H1 (cell line): ENCODE measurements around the gene HMGA1. TPM values are rescaled to one million over a fixed set of nuclear protein-coding genes. Genes with fewer than 3 reads are reported as not detected.

ENCODE experiments used
- ATF3 ChIP-seq: IDR thresholded peaks from 2 replicates; pipeline ENCODE4 v1.6.1; 2011; ENCODE audit warnings: low read depth, mild to moderate bottlenecking, low read length; ENCODE audit not compliant: insufficient read depth
- CBX8 ChIP-seq: fragments of 300-800, 300-1000 bp; sonication (generic); IDR thresholded peaks from 2 replicates; pipeline ENCODE4 v1.7.1; 2016; ENCODE audit warnings: low read depth, low read length, borderline replicate concordance
- CREB1 ChIP-seq: IDR thresholded peaks from 2 replicates; pipeline ENCODE4 v1.6.1; 2012; ENCODE audit warnings: inconsistent platforms
- EGR1 ChIP-seq: IDR thresholded peaks from 2 replicates; pipeline ENCODE4 v1.6.1; 2011; ENCODE audit warnings: low read depth, low read length, borderline replicate concordance
- EP300 ChIP-seq, 2 experiments: IDR thresholded peaks; 1 replicate in 1 of 2; 2 replicates in 1 of 2; pipeline ENCODE4 v1.6.1; 2011 to 2012; ENCODE audit warnings: low read depth in 2 of 2, low read length in 2 of 2, mild to moderate bottlenecking in 2 of 2, borderline replicate concordance in 1 of 2, inconsistent platforms in 1 of 2, moderate library complexity in 1 of 2
- GTF2F1 ChIP-seq: IDR thresholded peaks from 2 replicates; pipeline ENCODE4 v1.6.1; 2012; ENCODE audit warnings: low read depth, low read length, improper control_type of control experiment, borderline replicate concordance
- JUND ChIP-seq: IDR thresholded peaks from 2 replicates; pipeline ENCODE4 v1.6.1; 2011; ENCODE audit warnings: mild to moderate bottlenecking, improper control_type of control experiment, low read length
- KDM1A ChIP-seq: fragments of 200-600, 300-600 bp; sonication (generic); IDR thresholded peaks from 2 replicates; pipeline ENCODE4 v1.7.1; 2016; ENCODE audit warnings: mild to moderate bottlenecking, low read length, borderline replicate concordance
- MAX ChIP-seq: IDR thresholded peaks from 2 replicates; pipeline ENCODE4 v1.6.1; 2012; ENCODE audit warnings: inconsistent platforms
- NRF1 ChIP-seq: IDR thresholded peaks from 2 replicates; pipeline ENCODE4 v1.6.1; 2011; ENCODE audit warnings: mild to moderate bottlenecking, low read depth, low read length, improper control_type of control experiment
- PHF8 ChIP-seq: fragments of 200-600 bp; sonication (generic); conservative IDR thresholded peaks from 2 replicates; pipeline ENCODE4 v1.7.1; 2012; ENCODE audit warnings: low read depth, mild to moderate bottlenecking, inconsistent platforms, low read length, moderate library complexity
- POLR2A ChIP-seq, 2 experiments: IDR thresholded peaks; 1 replicate in 1 of 2; 2 replicates in 1 of 2; pipeline ENCODE4 v1.6.1; 2011; ENCODE audit warnings: low read depth in 2 of 2, low read length in 2 of 2, mild to moderate bottlenecking in 2 of 2; ENCODE audit errors: control extremely low read depth in 1 of 2
- RBBP5 ChIP-seq: IDR thresholded peaks from 2 replicates; pipeline ENCODE4 v1.7.1; 2012; ENCODE audit warnings: low read depth, mild to moderate bottlenecking, inconsistent platforms, low read length, moderate library complexity, borderline replicate concordance
- RXRA ChIP-seq: IDR thresholded peaks from 2 replicates; pipeline ENCODE4 v1.6.1; 2011; ENCODE audit warnings: low read depth, mild to moderate bottlenecking, low read length, moderate library complexity; ENCODE audit not compliant: insufficient read depth
- SAP30 ChIP-seq: fragments of 300-600 bp; sonication (generic); IDR thresholded peaks from 2 replicates; pipeline ENCODE4 v1.7.1; 2012; ENCODE audit warnings: low read length, moderate library complexity, mild to moderate bottlenecking, inconsistent platforms; ENCODE audit not compliant: insufficient read depth, insufficient replicate concordance
- SIX5 ChIP-seq: IDR thresholded peaks from 2 replicates; pipeline ENCODE4 v1.6.1; 2011; ENCODE audit warnings: mild to moderate bottlenecking, low read depth, low read length
- SP1 ChIP-seq: IDR thresholded peaks from 2 replicates; pipeline ENCODE4 v1.6.1; 2011; ENCODE audit warnings: low read depth, low read length
- SP4 ChIP-seq: IDR thresholded peaks from 2 replicates; pipeline ENCODE4 v1.6.1; 2012; ENCODE audit warnings: low read length, inconsistent platforms
- SUZ12 ChIP-seq: fragments of 200-600 bp; sonication (generic); IDR thresholded peaks from 2 replicates; pipeline ENCODE4 v1.6.1; 2012; ENCODE audit warnings: mild to moderate bottlenecking, inconsistent platforms, low read length, moderate library complexity, mixed read lengths
- TAF1 ChIP-seq: IDR thresholded peaks from 2 replicates; pipeline ENCODE4 v1.6.1; 2011; ENCODE audit warnings: mild to moderate bottlenecking, low read depth, low read length
- TAF7 ChIP-seq: optimal IDR thresholded peaks from 2 replicates; pipeline ENCODE3; 2011; ENCODE audit warnings: low read depth, mild to moderate bottlenecking, inconsistent platforms, low read length, moderate library complexity, borderline replicate concordance
- TCF12 ChIP-seq: IDR thresholded peaks from 2 replicates; pipeline ENCODE4 v1.6.1; 2011; ENCODE audit warnings: low read depth, mild to moderate bottlenecking, low read length
- polyA plus RNA-seq, 7 experiments: library from polyadenylated mRNA; depleted of rRNA in 3 of 7; stranded (reverse) in 5 of 7; unstranded in 2 of 7; fragments of >200 nt in 5 of 7; fragments of 200-250 nt in 2 of 7; gene quantifications; 1 replicate in 5 of 7; 2 replicates in 1 of 7; 4 replicates in 1 of 7; pipeline versions ENCODE4 v1.2.1 to v1.2.3, GENCODE V29; 2011 to 2013; ENCODE audit warnings: missing spikeins in 2 of 7, mixed read lengths in 2 of 7
- total RNA-seq: library from RNA; stranded (reverse); fragmentation: NEBNext Ultra II Directional; extraction: Animal tissue kit (Norgen Biotek cat#: 25700); gene quantifications from 2 replicates; pipeline ENCODE4 v1.2.1, GENCODE V29; 2021

The HMGA1 gene
- total and polyA plus RNA-seq, 2 of the 8 experiments (the other 6 are each of a cell fraction or from before 2014, with no cell fraction given): 1,557 to 2,636 TPM

- TF ChIP-seq NRF1: no peak
- 0 out of 2 replicates have a peak, but pooled peaks have one; percentile 32 for TF ChIP-seq TAF1
- TF ChIP-seq EP300 (IDR thresholded peaks at IDR 0.05; ENCODE audit: borderline replicate concordance in 1 of 2, low read depth in 2 of 2, low read length in 2 of 2): no peak
- no peak for TF ChIP-seq JUND
- TF ChIP-seq SP1: peak; percentile 87; the same call in 1 of the 2 replicates
- peak; percentile 53; the same call in 1 of the 2 replicates for TF ChIP-seq MAX
- no peak for TF ChIP-seq PHF8
- TF ChIP-seq SUZ12: no peak
- peak in 1 of 2 experiments; percentile 52; a peak in 1 of 3 replicates for TF ChIP-seq POLR2A (IDR thresholded peaks at IDR 0.05; ENCODE audit: control extremely low read depth in 1 of 2, low read depth in 2 of 2, low read length in 2 of 2)
- TF ChIP-seq CREB1: 0 out of 2 replicates have a peak, but pooled peaks have one; percentile 35
- no peak for TF ChIP-seq GTF2F1
- no peak for TF ChIP-seq EGR1
- no peak for TF ChIP-seq SP4
- TF ChIP-seq RXRA: no peak
- TF ChIP-seq ATF3: no peak
- peak; percentile 25; the same call in 1 of the 2 replicates for TF ChIP-seq KDM1A
- no peak for TF ChIP-seq SIX5
- peak; percentile 43; the same call in 1 of the 2 replicates for TF ChIP-seq TCF12
- TF ChIP-seq TAF7: peak; percentile 37
- no peak for TF ChIP-seq RBBP5
- TF ChIP-seq SAP30: no peak
- TF ChIP-seq CBX8: no peak
Measured at GRCh38 chr6:34226731-34227586, 9.7 kb upstream of the HMGA1 start (continued).
